Gastrocnemius medialis (tissue), 4 donors: ENCODE measurements around the gene OXGR1.

Source experiments
- POLR2A ChIP-seq, 2 donors: fragments of 450-650 bp; IDR thresholded peaks; one replicate each; pipeline ENCODE4 v1.6.1; 2017; ENCODE audit warnings: antibody characterized with exemption in 2 of 2, mild to moderate bottlenecking in 2 of 2, moderate library complexity in 2 of 2
- TF ChIP-seq, protein P1 (sequence below), 5 experiments: fragments of 450-650 bp in 3 of 5; fragments of 200-600 bp in 2 of 5; sonication (generic) in 2 of 5; IDR thresholded peaks in 4 of 5; conservative IDR thresholded peaks in 1 of 5; 1 replicate in 4 of 5; 2 replicates in 1 of 5; pipeline ENCODE4 v1.5.1; 2016 to 2019; ENCODE audit warnings: antibody characterized with exemption in 5 of 5, mild to moderate bottlenecking in 3 of 5, moderate library complexity in 3 of 5

DNA sequence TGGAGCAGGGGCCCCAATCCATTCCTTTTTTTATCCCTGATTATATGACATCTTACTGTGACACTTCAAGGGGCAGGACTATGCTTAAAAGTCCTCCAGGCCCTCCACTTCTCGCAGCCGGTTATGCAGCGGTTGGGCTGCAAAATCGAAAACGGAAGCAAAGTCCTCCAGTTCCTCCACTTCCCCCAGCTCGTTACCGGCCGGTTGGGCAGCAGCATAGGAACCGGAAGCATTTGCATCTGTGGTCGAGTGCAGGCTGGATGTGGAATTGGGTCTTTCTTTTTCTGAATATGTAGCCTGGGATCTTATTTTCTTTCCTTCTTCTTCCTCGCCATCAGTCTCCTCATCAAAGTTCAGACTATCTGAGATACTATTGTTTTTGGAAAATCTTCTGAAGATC is 46.1 kb downstream of the OXGR1 start:
- TF ChIP-seq, protein P1, sequence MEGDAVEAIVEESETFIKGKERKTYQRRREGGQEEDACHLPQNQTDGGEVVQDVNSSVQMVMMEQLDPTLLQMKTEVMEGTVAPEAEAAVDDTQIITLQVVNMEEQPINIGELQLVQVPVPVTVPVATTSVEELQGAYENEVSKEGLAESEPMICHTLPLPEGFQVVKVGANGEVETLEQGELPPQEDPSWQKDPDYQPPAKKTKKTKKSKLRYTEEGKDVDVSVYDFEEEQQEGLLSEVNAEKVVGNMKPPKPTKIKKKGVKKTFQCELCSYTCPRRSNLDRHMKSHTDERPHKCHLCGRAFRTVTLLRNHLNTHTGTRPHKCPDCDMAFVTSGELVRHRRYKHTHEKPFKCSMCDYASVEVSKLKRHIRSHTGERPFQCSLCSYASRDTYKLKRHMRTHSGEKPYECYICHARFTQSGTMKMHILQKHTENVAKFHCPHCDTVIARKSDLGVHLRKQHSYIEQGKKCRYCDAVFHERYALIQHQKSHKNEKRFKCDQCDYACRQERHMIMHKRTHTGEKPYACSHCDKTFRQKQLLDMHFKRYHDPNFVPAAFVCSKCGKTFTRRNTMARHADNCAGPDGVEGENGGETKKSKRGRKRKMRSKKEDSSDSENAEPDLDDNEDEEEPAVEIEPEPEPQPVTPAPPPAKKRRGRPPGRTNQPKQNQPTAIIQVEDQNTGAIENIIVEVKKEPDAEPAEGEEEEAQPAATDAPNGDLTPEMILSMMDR (IDR thresholded peaks at IDR 0.05 in 4 of 5, conservative IDR thresholded peaks at IDR 0.05 in 1 of 5) = no peak
- TF ChIP-seq POLR2A (IDR thresholded peaks at IDR 0.05) = no peak
